AML-193 (cell line): ENCODE data around the gene TBC1D4.
A peak's percentile ranks its signal among the peaks of the same experiment; 100 is the strongest.

Experiments
- DNase-seq, 2 experiments: peaks; one replicate each; lab custom pipeline; 2025; lab: John Stamatoyannopoulos, UW

Gene TBC1D4, protein sequence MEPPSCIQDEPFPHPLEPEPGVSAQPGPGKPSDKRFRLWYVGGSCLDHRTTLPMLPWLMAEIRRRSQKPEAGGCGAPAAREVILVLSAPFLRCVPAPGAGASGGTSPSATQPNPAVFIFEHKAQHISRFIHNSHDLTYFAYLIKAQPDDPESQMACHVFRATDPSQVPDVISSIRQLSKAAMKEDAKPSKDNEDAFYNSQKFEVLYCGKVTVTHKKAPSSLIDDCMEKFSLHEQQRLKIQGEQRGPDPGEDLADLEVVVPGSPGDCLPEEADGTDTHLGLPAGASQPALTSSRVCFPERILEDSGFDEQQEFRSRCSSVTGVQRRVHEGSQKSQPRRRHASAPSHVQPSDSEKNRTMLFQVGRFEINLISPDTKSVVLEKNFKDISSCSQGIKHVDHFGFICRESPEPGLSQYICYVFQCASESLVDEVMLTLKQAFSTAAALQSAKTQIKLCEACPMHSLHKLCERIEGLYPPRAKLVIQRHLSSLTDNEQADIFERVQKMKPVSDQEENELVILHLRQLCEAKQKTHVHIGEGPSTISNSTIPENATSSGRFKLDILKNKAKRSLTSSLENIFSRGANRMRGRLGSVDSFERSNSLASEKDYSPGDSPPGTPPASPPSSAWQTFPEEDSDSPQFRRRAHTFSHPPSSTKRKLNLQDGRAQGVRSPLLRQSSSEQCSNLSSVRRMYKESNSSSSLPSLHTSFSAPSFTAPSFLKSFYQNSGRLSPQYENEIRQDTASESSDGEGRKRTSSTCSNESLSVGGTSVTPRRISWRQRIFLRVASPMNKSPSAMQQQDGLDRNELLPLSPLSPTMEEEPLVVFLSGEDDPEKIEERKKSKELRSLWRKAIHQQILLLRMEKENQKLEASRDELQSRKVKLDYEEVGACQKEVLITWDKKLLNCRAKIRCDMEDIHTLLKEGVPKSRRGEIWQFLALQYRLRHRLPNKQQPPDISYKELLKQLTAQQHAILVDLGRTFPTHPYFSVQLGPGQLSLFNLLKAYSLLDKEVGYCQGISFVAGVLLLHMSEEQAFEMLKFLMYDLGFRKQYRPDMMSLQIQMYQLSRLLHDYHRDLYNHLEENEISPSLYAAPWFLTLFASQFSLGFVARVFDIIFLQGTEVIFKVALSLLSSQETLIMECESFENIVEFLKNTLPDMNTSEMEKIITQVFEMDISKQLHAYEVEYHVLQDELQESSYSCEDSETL (N-terminal part only)

DNA sequence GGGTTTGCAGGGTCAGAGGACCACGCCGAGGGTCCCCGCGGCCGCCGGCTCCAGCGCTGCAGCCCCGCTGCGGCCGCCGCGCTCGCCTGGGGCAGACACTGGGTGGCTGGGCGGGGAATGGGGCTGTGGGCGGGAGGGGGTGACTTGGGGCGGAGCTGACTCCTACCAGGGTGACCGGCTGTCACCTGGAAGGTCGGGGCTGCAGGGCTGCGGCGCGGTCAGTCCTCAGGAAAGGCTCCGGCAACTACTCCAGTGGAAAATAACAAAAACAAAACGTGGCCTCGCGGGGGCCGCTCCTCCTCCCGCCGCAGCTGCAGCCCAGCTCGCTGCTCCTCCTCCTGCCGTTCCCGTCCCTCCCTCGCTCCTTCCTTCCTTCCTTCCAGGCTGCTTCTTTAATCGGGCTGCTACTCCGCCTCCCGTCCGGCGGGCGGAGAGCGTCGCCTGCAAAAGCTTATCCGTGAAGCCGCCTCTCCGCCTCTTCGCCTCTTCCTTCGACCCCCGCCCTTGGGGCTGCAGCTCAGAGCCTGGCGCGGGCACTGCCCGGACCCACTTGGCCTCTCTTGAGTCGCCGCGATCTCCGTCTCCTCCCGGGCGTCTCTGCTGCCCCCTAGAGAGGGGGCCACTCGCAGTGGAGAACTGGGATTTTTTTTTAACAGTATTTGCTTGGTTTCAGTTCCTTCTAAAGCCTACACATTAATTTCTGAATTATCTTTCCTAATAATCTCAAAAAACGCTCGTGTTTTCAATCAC lies at the start of gene TBC1D4:
TSS of gene TBC1D4 (minus strand) at position 100 of the 750 bp plus-strand sequence. CDS start 402 bp downstream, outside the sequence.
- DNase-seq: peak; percentile 97 to 98

DNA sequence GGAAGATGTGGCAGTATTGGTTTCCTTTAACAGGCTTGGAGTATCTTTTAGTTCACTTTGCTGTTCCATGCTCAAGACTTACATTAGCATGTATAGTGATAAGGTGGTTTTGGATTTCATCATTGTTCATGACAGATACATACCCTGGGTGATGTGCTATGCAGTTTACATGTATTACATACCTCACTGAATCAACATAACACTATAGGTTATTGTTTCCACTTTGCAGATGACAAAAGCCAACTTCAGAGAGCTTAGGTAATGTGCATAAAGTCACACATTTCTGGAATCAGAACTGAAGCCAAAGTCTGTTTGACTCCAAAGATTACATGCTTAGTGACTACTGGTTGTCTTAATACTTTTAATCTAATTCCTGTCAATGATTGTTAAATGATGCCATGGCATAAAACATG lies 48.6 kb upstream of the TBC1D4 start:
- no peak for DNase-seq

DNA sequence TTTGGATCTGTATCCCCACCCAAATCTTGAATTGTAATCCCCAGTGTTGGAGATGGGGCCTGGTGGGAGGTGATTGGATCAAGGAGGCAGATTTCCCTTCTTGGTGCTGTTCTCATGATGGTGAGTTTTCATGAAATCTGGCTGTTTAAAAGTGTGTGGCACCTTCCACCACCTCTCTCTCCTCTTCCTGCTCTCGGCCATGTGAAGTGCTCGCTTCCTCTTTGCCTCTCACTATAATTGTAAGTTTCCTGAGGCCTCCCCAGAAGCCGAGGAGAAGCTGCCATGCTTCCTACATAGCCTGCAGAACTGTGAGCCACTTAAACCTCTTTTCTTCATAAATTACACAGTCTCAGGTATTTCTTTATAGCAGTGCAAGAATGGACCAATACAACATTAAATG lies 40.0 kb upstream of the TBC1D4 start:
- no peak for DNase-seq

DNA sequence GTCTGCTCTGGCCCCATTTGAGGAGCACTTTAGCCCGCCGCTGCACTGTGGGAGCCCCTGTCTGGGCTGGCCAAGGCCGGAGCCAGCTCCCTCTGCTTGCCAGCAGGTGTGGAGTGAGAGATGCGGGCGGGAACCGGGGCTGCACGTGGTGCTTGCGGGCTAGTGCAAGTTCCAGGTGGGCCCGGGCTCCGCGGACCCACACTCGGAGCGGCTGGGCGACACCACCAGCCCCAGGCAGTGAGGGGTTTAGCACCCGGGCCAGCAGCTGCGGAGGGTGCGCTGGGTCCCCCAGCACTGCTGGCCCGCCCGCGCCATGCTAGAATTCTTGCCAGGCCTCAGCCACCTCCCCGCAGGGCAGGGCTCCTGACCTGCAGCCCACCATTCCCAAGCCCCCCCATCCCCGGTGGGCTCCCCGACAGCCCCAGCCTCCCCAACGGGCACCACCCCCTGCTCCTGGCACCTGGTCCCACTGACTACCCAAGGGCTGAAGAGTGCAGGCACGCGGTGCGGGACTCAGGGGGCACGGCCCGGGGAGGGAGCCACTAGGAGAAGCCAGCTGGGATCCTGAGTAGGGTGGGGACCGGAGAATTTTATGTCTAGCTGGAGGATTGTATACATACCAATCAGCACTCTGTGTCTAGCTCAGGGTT lies 36.6 kb upstream of the TBC1D4 start:
- DNase-seq: no peak

DNA sequence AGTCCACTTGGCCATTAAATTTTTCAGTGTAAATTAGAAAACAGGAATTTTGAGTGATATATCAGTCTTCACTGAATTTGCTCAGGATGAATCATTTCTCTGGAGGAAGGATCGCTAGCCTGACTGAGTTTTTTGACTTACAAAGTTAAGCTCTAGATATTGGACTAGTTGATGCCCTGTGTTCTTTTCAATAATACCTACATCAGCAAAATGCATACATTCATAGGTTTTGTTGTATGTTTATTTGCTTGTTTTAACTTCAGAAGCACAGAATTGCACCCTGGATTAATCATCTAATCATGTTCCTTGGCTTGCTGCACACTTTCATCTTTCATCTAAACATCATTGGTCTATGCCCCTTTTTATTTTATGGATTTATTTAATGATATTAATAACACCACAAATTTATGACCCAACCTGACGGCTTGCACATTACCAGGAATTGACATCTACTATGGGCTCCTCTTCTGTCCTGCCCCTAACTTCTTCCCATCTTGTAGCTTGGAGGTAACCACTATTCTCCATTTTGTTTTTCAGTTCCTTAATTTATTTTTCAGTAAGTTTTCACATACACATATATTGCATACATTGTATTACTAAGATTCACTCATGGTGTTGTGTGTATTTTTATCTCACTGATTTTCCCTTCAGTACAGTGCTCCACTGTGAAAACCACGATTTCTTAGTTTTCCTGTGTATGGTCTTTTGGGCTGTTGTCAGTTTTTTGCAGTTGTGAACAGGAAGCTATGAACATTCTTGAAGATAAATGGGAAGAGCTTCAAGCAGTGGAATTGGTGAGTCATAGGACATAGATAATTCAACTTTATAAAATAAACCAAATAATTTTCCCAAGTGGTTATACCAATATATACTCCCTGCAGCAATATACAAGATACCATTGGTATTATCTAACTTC lies 32.4 kb upstream of the TBC1D4 start:
- peak; percentile 33 to 59 for DNase-seq

DNA sequence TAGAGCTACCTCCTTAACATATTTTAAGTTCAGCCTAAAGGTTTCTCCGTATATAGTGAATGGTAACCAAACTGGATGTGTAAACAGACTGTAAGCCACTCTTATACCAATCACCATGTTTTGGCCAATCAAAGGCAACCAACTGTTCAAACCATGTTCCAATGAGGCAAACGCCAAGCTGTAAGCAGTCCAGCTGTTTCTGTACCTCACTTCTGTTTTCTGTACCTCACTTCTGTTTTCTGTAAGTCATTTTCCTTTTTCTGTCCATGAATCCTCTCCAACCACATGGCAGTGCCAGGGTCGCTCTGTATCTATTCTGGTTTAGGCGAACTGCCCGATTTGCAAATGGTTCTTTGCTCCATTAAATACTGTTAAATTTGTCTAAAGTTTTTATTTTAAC lies 31.3 kb upstream of the TBC1D4 start:
- DNase-seq: no peak

DNA sequence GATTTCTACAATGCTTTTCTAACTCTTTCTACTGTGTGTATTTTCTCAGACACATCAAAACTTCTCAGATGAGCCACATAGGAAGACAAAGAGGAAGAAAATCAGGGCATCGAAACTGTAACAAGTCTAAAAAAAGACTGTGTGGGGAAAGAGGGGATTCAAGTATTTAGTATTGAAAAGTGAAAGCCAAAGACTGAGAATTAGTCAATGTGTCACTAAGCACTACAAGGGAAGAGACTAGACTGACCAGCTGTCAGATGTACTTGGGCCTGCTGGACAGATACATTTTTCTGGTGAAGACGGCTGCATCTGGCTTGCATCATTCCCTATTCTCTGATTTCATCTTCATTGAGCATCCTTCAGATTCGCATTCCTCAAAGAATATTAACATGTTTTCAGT lies 30.3 kb upstream of the TBC1D4 start:
- DNase-seq: no peak

DNA sequence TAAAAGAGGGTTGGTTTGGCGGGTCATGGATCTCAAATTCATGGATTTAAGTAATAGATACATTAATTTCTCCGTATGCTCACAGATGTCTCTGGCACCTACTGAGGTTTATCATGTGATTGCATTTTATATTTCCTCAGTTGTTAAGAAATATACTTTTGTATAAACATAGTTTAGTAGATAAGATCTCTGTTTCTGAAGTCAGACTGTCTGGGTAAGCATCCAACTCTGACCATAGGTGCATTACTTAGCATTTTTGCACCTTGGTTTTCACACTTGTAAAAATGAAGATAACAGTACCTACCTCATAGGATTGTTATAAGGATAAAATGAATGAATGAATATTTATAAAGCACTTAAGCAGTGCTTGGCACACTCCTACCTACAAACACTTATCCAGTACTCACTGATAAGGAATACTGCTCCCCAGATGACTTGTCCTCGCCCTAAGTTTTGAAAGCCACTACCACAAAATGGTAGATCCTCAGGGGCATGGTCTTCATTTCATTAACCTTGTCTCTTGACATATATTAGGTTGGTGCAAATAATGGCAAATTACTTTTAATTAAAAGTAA lies 29.2 kb upstream of the TBC1D4 start:
- no peak for DNase-seq

DNA sequence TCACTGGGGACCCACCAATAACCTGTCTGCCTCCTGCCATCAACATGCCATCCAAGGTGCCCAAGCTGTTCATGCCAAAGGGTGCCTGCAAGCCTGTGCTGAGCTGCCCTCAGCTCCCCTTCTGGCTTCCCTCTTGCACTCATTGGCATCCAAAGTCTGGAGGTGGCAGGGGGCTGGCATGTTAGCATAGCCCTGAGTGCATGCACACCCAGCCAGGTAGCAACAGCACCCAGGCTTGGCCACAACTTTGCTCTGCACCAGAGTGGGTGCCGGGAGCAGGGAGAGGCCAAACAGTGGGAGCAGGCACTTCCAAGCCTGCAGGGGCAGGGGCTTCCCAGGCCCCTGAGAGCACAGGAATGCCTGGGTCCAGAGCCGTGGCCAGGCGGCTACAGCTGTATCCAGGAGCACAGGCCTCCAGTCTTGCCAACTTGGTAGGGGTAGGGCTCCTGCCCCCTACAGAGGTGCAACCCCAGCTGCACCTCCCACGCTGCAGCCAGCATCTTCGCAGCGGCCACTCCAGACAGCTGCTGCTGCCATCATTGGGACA lies 26.1 kb upstream of the TBC1D4 start:
- DNase-seq: no peak

DNA sequence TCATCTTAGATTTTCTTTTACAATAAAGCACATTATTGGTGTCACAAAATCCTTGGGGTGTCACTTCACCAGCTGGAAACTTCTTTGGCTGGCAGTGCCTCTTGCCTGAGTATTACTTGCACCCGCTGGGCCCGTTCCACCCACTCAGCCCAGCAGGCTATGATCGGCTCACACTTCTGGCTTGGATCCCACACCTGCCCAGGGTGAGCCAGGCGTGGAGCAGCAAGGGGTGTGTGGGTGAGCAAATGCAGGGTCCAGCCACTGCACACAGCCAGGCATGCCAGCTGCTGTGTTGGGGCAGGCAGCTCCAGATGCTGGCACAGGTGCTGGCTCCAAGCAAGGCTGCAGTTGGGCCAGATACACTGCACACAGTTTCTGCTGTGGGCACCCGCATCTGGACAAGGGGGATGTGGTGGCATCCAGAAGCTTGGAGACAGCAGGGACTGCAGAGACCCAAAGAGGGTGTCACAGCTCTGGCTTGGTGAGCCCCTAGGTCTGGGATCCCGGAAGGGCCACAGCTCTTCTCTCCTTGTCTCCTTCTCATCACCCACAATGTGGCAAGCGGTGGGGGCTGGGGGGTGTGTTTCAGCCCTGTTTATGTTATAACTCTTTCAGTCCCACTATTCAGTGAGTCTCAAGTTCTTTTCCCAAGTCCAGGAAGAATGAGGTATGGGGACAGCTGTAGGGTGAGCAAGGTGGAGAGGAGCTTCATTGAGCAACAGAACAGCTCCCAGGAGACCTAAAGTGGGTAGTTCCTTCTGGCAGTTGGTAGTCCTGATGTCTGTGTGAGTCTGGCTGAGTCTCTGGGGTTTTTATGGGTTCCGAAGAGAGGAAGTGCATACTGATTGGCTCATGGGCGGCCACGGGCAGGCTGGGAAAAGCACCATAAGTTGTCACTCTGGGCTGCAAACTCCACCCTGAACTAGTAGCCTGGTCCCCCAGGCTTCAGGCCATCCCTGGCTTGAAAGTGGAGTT lies 25.3 kb upstream of the TBC1D4 start:
- DNase-seq: no peak

DNA sequence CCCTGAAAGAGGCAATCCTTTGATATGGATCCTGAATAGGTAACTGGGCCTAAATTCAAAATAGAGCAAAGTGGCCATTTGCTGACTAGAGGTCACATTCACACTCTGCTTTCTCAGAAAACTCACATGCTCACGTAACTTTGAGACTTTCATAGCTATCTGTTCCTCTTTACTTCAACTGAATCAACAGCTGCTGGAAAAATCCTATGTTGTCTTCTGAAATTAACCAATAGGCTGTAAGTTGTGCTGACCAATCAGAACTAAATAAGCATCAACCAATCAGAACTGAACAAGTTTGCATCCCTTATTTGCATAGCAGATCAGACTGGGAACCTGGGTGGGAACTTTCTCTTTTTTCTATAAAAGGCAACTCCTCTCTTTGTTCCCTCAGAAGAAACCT lies 24.0 kb upstream of the TBC1D4 start:
- peak in 1 of 2 experiments; percentile 28 for DNase-seq

DNA sequence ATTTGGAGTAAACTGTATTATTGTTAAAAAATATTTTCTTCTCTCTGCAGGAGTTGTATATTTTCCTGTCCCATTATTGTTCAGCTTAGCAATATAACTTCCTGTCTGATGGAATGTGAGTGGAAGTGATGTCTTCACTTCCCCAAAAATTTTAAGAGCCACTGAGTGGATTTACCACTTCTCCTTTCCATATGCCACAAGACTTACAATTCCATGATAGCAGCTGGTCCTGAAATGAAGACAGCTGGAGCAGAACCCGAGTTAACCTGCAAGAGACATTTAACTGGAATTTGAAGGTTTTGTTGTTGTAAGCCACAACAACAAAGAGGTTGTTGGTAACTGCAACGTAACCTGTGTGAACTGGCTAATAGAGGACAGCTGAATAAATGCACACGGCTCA lies 23.4 kb upstream of the TBC1D4 start:
- DNase-seq: peak; percentile 92 to 96

DNA sequence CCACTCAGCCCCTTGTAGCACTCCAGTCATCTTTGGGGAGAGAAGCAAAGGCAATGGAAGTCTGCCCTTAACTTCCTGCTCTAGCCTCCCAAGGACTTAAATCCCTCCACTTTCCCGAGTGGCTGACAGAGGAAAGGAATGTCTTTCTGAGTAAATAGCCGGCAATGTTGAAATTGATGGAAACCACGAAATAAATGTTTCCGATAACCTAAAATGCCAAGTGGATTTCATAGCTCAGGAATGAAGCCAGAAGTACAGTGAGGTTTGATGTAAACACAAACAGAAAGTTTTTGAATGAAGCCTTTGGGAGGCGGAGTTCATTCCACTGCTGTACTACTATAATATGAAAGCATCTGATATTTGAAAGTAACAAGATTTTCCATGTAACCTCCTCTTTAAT lies 14.0 kb upstream of the TBC1D4 start:
- no peak for DNase-seq

DNA sequence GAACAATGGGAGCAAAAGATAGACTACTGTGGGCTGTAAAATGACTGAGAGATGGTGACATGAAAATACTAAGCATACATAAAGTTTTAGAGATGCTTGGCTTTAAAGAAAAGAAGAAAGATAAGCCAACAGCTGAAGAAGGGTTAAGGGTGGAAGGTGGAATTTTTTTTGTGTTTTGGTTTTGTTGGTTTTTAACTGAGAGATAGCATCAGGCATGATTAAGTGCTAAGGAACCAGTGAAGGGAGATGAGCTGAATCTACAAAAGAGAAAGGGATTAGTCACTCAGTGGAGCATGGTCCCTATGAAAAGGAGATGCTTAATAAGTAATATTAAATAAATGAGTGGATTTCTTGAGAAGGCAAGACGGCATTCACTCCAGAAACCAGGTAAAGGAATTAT lies 12.5 kb upstream of the TBC1D4 start:
- no peak for DNase-seq

DNA sequence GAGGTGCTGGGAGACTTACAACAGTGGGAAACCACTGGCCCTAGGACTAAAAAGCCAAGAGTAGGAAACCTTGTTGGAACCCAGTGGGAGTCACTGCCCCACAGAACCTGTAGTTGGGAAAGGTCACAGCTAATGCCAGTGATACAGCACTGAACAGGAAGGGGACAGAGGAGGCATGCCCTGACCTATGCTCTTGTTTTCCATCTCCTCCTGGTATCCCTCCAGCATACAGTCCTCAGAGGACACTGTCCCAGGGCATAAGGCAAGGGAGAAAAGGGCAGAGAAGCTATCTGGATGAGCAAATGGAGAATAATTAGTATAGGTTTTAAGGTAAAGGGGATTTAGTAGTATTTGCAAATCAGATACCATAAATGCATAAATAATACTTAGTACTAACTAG lies 11.2 kb upstream of the TBC1D4 start:
- no peak for DNase-seq

DNA sequence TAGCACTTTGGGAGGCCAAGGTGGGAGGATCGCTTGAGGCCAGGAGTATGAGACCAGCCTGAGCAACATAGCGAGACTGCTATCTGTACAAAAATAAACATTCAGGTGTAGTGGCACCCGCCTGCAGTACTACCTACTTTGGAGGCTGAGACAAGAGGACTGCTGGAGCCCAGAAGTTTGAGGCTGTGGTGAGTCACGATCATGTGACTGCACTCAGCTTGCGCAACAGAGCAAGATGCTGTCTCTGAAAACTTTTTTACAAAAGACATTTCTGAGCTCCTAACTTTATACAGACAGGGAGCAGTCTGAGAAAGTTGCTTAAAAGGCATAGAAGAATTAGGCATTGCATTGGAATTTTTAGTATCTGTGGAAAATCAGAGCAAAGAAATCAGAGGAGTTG lies 10.4 kb upstream of the TBC1D4 start:
- no peak for DNase-seq

DNA sequence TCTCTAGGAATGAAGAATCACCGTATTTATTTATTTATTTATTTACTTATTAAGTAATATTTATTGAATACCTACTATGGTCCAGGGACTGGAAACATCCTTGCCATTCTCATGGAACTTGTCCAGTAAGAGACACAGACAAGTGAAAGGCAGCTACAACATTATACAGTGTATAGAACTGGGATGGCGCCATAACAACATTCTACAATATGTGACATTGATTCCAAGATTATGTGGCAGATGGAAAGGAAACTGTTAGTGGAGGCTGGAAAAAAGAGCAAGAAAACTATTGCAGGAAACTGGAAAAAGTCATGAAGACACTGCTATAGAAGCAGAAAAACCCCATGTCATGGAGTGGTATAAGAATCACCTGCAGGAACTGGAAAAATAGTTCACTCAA lies 9.4 kb upstream of the TBC1D4 start:
- no peak for DNase-seq
